ENCODE results near the gene SNF8. TPM values are rescaled to one million over a fixed set of nuclear protein-coding genes. Genes with fewer than 3 reads are reported as not detected.
A peak's percentile ranks its signal among the peaks of the same experiment; 100 is the strongest.

Gene SNF8, protein sequence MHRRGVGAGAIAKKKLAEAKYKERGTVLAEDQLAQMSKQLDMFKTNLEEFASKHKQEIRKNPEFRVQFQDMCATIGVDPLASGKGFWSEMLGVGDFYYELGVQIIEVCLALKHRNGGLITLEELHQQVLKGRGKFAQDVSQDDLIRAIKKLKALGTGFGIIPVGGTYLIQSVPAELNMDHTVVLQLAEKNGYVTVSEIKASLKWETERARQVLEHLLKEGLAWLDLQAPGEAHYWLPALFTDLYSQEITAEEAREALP
- 198 and 213 TPM in 2 replicates for total RNA-seq (2022)
- Bru-seq, nascent RNA: percentile 84 among the genes with signal in this experiment
- BruChase-seq, experiment 1, labeled RNA remaining after a 6-hour chase: percentile 84 among the genes with signal in this experiment
- percentile 86 among the genes with signal in this experiment for BruChase-seq, experiment 2, labeled RNA remaining after a 2-hour chase
- long read RNA-seq, transcript SNF8-202 (8 exons, 2,319 nt): major isoform, 275 of 307 reads
- long read RNA-seq, transcript SNF8-201 (8 exons, 951 nt): minor isoform, 9 of 307 reads
- long read RNA-seq, partial matches to known transcripts: 5 of 307 reads
- long read RNA-seq, other reads (novel, unspliced or antisense): 10 of 307 reads

- DNase-seq: peak; percentile 98
- intact Hi-C loops (cut with micrococcal nuclease; ENCODE audit: unreplicated experiment): no loop called here
- BruUV-seq (replicated peaks): TSS peak; percentile 99
Observed at GRCh38 chr17:48944515-48945260, at the start of gene SNF8. Gene SNF8, minus strand, starts transcription at chr17:48944842. Its CDS starts 108 bp downstream, at chr17:48944734.

DNA sequence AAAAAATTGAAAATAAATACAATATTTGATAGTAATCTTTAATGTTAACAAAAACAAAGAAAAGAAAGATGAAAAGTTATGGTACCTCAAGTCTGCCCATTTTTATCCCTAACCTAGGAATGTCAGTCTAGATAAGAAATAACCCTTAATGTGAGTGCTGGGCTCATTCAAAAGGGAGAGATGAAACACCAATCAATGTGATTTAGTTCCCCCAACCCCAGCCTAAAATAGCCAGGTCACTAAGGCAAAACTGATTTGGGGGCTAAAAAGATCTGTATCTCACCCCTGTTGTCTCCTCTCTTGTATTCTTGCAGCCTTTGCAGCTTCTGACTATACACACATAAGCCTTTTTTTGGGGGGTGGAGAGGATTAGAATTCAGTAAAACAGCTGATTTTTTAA is 49.3 kb upstream of the SNF8 start:
- intact Hi-C loops (cut with micrococcal nuclease; ENCODE audit: unreplicated experiment): no loop called here
- H3K27me3 Mint-ChIP-seq (ENCODE audit: unreplicated experiment): peaks cover 94% of the 10 kb centered on the region
- BruUV-seq (replicated peaks): no TSS peak
- CTCF ChIA-PET: interaction anchor here (1.3 to 1.6 kb wide), 2 partner anchors 22 to 23 kb away, joined by 3 to 6 read pairs; no protein-coding TSS in a partner anchor
- DNase-seq: no peak
- TF ChIP-seq CTCF (IDR thresholded peaks at IDR 0.05; ENCODE audit: unreplicated experiment): no peak
- no peak overlapping the region for H3K27ac Mint-ChIP-seq (ENCODE audit: unreplicated experiment)
- H3K36me3 Mint-ChIP-seq (ENCODE audit: insufficient read depth, unreplicated experiment): peaks cover 22% of the 10 kb centered on the region
- H3K4me3 Mint-ChIP-seq (ENCODE audit: low read depth, unreplicated experiment): no peak overlapping the region
- H3K9me3 Mint-ChIP-seq (ENCODE audit: low read depth, unreplicated experiment): no peaks in the 10 kb centered on the region
- H3K4me1 Mint-ChIP-seq (ENCODE audit: low read depth, unreplicated experiment): peaks cover 8% of the 10 kb centered on the region

More at GRCh38 chr17:48944515-48945260, at the start of gene SNF8:
- TF ChIP-seq CTCF (IDR thresholded peaks at IDR 0.05; ENCODE audit: unreplicated experiment): no peak
- Mint-ChIP-seq H3K36me3 (ENCODE audit: insufficient read depth, unreplicated experiment) (peaks cover 53% of the 10 kb centered on the region), H3K4me3 (ENCODE audit: low read depth, unreplicated experiment) (peak within 1 kb of the TSS; percentile 93), H3K27me3 (ENCODE audit: unreplicated experiment) (no peaks in the 10 kb centered on the region), H3K9me3 (ENCODE audit: low read depth, unreplicated experiment) (no peaks in the 10 kb centered on the region), H3K4me1 (ENCODE audit: low read depth, unreplicated experiment) (no peaks in the 10 kb centered on the region), H3K27ac (ENCODE audit: unreplicated experiment) (peak within 1 kb of the TSS; percentile 89)
- CTCF ChIA-PET: interaction anchor here (0.6 to 1.9 kb wide), 4 partner anchors 10 to 216 kb away, joined by 3 to 9 read pairs (median 6); no protein-coding TSS in a partner anchor

DNA sequence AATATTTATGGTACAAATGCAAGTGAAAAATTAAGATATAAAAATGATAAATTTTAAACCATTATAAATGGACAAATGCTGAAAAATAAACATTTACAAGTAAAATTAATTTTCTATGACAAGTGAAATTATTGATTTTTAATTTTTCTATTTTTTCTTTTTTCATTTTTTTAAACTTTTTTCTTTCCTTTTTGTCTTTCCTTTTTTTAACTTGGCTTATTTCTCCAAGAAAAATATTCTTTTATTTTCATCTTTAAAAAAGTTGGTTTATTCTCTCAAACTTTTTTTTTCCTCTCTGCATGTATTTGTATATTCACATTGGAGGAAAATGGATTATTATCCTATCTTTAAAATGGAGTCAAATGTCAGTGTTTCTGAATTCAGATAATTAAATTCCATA is 48.7 kb upstream of the SNF8 start:
- Mint-ChIP-seq H3K4me1 (ENCODE audit: low read depth, unreplicated experiment) (peaks cover 8% of the 10 kb centered on the region), H3K9me3 (ENCODE audit: low read depth, unreplicated experiment) (no peaks in the 10 kb centered on the region), H3K4me3 (ENCODE audit: low read depth, unreplicated experiment) (no peak overlapping the region), H3K27me3 (ENCODE audit: unreplicated experiment) (peaks cover 88% of the 10 kb centered on the region), H3K36me3 (ENCODE audit: insufficient read depth, unreplicated experiment) (peaks cover 17% of the 10 kb centered on the region), H3K27ac (ENCODE audit: unreplicated experiment) (no peak overlapping the region)
- TF ChIP-seq CTCF (IDR thresholded peaks at IDR 0.05; ENCODE audit: unreplicated experiment): no peak
- BruUV-seq (replicated peaks): no TSS peak
- DNase-seq: no peak
- intact Hi-C loops (cut with micrococcal nuclease; ENCODE audit: unreplicated experiment): no loop called here
- CTCF ChIA-PET: no interaction called here

DNA sequence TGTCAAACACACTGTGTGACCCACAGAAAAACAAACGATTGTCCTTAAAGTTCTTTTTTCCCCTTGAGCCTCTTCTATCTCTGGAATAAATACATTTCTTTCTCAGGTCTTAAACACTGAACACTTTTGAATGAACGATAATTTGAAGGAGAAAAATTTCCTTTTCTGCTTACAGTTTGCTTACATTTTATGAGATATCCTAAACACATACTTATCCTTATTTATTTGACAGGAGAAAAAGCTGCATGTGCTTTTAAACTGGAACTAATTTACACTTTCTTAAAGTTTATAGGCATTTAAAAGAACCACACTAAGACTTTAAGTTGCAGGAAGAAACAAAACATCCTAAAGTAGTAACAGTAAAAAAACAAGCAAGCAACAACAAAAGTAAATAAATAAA is 47.8 kb upstream of the SNF8 start:
- Mint-ChIP-seq H3K4me3 (ENCODE audit: low read depth, unreplicated experiment) (no peak overlapping the region), H3K4me1 (ENCODE audit: low read depth, unreplicated experiment) (peaks cover 8% of the 10 kb centered on the region), H3K9me3 (ENCODE audit: low read depth, unreplicated experiment) (no peaks in the 10 kb centered on the region), H3K27ac (ENCODE audit: unreplicated experiment) (no peak overlapping the region), H3K36me3 (ENCODE audit: insufficient read depth, unreplicated experiment) (peaks cover 8% of the 10 kb centered on the region), H3K27me3 (ENCODE audit: unreplicated experiment) (peaks cover 79% of the 10 kb centered on the region)
- no peak for TF ChIP-seq CTCF (IDR thresholded peaks at IDR 0.05; ENCODE audit: unreplicated experiment)
- BruUV-seq (replicated peaks): no TSS peak
- no peak for DNase-seq
- intact Hi-C loops (cut with micrococcal nuclease; ENCODE audit: unreplicated experiment): no loop called here
- CTCF ChIA-PET: no interaction called here

Data from Calu3 (cell line).